GM23338 (cell line): ENCODE measurements around the gene ALDH1B1. TPM values are rescaled to one million over a fixed set of nuclear protein-coding genes. Genes with fewer than 3 reads are reported as not detected.

Experiments
- ATAC-seq: fragments of 200-7000 bp; cut with Tn5 transposase; 3 replicates; pipeline ENCODE4 v1.9.1; 2020
- DNase-seq: peaks from one replicate; pipeline ENCODE4 v3.0.0-alpha.2; 2015; ENCODE audit warnings: low spot score
- H2AFZ ChIP-seq: fragments of 200-600 bp; sonication (generic); 2 replicates; pipeline ENCODE4 v1.8.0; 2016; ENCODE audit warnings: antibody characterized with exemption, mild to moderate bottlenecking, moderate library complexity
- H3F3A ChIP-seq: fragments of 200-600 bp; sonication (generic); replicated peaks from 2 replicates; pipeline ENCODE4 v1.8.0; 2017; ENCODE audit warnings: antibody characterized with exemption, mixed run types, low read depth
- H3K27ac ChIP-seq: fragments of 200-600 bp; sonication (generic); 2 replicates; pipeline ENCODE4 v1.6.1; 2016; ENCODE audit warnings: low read depth
- H3K27me3 ChIP-seq: fragments of 200-600 bp; sonication (generic); 2 replicates; pipeline ENCODE4 v1.8.0; 2016; ENCODE audit warnings: mild to moderate bottlenecking, mixed run types, moderate library complexity; ENCODE audit not compliant: insufficient read depth
- H3K36me3 ChIP-seq: fragments of 200-600 bp; sonication (generic); 2 replicates; pipeline ENCODE4 v1.8.0; 2016; ENCODE audit warnings: mild to moderate bottlenecking; ENCODE audit not compliant: insufficient read depth
- H3K4me1 ChIP-seq: fragments of 200-600 bp; sonication (generic); 2 replicates; pipeline ENCODE4 v1.8.0; 2016; ENCODE audit warnings: mild to moderate bottlenecking, moderate library complexity; ENCODE audit not compliant: insufficient read depth
- H3K4me2 ChIP-seq: fragments of 200-600 bp; sonication (generic); 2 replicates; pipeline ENCODE4 v1.7.1; 2017; ENCODE audit warnings: mixed run types
- H3K4me3 ChIP-seq: fragments of 200-600 bp; sonication (generic); 2 replicates; pipeline ENCODE4 v1.6.1; 2016; ENCODE audit warnings: mixed run types
- H3K79me2 ChIP-seq: fragments of 200-600 bp; sonication (generic); replicated peaks from 2 replicates; pipeline ENCODE4 v1.8.0; 2017; ENCODE audit warnings: mild to moderate bottlenecking; ENCODE audit not compliant: insufficient read depth
- H3K9me2 ChIP-seq: fragments of 200-600 bp; sonication (generic); 2 replicates; pipeline ENCODE4 v1.8.0; 2017; ENCODE audit not compliant: insufficient read depth
- H4K20me1 ChIP-seq: fragments of 200-600 bp; sonication (generic); replicated peaks from 2 replicates; pipeline ENCODE4 v1.8.0; 2017; ENCODE audit warnings: mild to moderate bottlenecking; ENCODE audit not compliant: insufficient read depth
- H3K27ac Mint-ChIP-seq: 2 replicates; pipeline ENCODE4 v1.8.0; 2020; ENCODE audit warnings: inconsistent platforms, mild to moderate bottlenecking, moderate library complexity, mixed read lengths
- H3K27me3 Mint-ChIP-seq: 3 replicates; pipeline ENCODE4 v1.8.0; 2022; ENCODE audit warnings: low read depth, mild to moderate bottlenecking, moderate library complexity, mixed read lengths, inconsistent platforms; ENCODE audit not compliant: insufficient read depth, poor library complexity
- H3K36me3 Mint-ChIP-seq: 3 replicates; pipeline ENCODE4 v1.8.0; 2021; ENCODE audit warnings: low read depth, mild to moderate bottlenecking, inconsistent platforms, moderate library complexity, mixed read lengths
- H3K4me1 Mint-ChIP-seq: 3 replicates; pipeline ENCODE4 v1.8.0; 2020; ENCODE audit warnings: mild to moderate bottlenecking, inconsistent platforms, mixed read lengths
- H3K4me3 Mint-ChIP-seq: 3 replicates; pipeline ENCODE4 v1.8.0; 2021; ENCODE audit warnings: moderate library complexity, mild to moderate bottlenecking, inconsistent platforms, mixed read lengths
- H3K9me3 Mint-ChIP-seq: 3 replicates; pipeline ENCODE4 v1.8.0; 2020; ENCODE audit warnings: moderate library complexity, mild to moderate bottlenecking, inconsistent platforms, mixed read lengths
- CREB1 ChIP-seq: fragments of 250-450 bp; sonication (Bioruptor Pico); IDR thresholded peaks from 2 replicates; pipeline ENCODE4 v1.5.0; 2020; ENCODE audit warnings: low read depth, mild to moderate bottlenecking, moderate library complexity
- CTCF ChIP-seq, 2 experiments: fragments of 200-600 bp in 1 of 2; sonication (generic) in 1 of 2; conservative IDR thresholded peaks; 2 replicates each; pipeline versions ENCODE4 v1.5.1 to v1.6.1; 2016 to 2017; ENCODE audit warnings: antibody characterized with exemption in 2 of 2, low read depth in 2 of 2, mild to moderate bottlenecking in 2 of 2, moderate library complexity in 1 of 2
- ETS1 ChIP-seq: IDR thresholded peaks from 2 replicates; pipeline ENCODE4 v1.6.1; 2016; ENCODE audit warnings: antibody characterized with exemption
- EZH2 ChIP-seq: fragments of 200-600 bp; sonication (generic); IDR thresholded peaks from one replicate; pipeline ENCODE4 v1.8.0; 2017; ENCODE audit warnings: antibody characterized with exemption, mild to moderate bottlenecking, low read depth; ENCODE audit not compliant: unreplicated experiment
- EZH2phosphoT487 ChIP-seq: fragments of 200-600 bp; sonication (generic); IDR thresholded peaks from one replicate; pipeline ENCODE4 v1.8.1; 2018; ENCODE audit warnings: antibody characterized with exemption; ENCODE audit not compliant: unreplicated experiment
- NANOG ChIP-seq: IDR thresholded peaks from 2 replicates; pipeline ENCODE4 v1.6.1; 2016; ENCODE audit warnings: antibody characterized with exemption, borderline replicate concordance
- REST ChIP-seq: IDR thresholded peaks from one replicate; pipeline ENCODE4 v1.6.1; 2018; ENCODE audit warnings: antibody characterized with exemption; ENCODE audit not compliant: unreplicated experiment
- ZNF331 ChIP-seq: fragments of 250-450 bp; sonication (Bioruptor Pico); IDR thresholded peaks from 2 replicates; pipeline ENCODE4 v1.5.0; 2020; ENCODE audit warnings: low read depth, mild to moderate bottlenecking, moderate library complexity
- ZNF462 ChIP-seq: fragments of 250-450 bp; sonication (Bioruptor Pico); IDR thresholded peaks from 2 replicates; pipeline ENCODE4 v1.5.0; 2020; ENCODE audit warnings: mild to moderate bottlenecking, moderate library complexity
- polyA plus RNA-seq: library from polyadenylated mRNA; unstranded; fragments of >200 nt; fragmentation: Nextera tagmentation; extraction: Ambion mirVana; gene quantifications from 2 replicates; pipeline ENCODE4 v1.2.1, GENCODE V29; 2016
- total RNA-seq: library from RNA; depleted of rRNA; stranded (reverse); fragments of >200 nt; shearing (Covaris generic); gene quantifications from 2 replicates; pipeline ENCODE4 v1.2.3, GENCODE V29; 2014

ALDH1B1 gene
- total and polyA plus RNA-seq, 2 experiments from 2014 or later: 37.5 to 74.8 TPM

- no peak for TF ChIP-seq ZNF462 (CRISPR knock-in tag)
- TF ChIP-seq EZH2phosphoT487: no peak
- TF ChIP-seq NANOG: no peak
- no peak for TF ChIP-seq ETS1
These were observed 41.9 kb downstream of the ALDH1B1 start (continued) for GRCh38 chr9:38434365-38434764.

- Histone ChIP-seq H3K4me1 (peaks cover 7% of the 10 kb centered on the region; the same call in 1 of the 2 replicates), H3K27me3 (no peaks in the 10 kb centered on the region), H4K20me1 (no peaks in the 10 kb centered on the region), H3K36me3 (no peaks in the 10 kb centered on the region), H3K27ac (no peak overlapping the region), H3K9me2 (peaks cover 12% of the 10 kb centered on the region; the same call in 1 of the 2 replicates), H3K79me2 (no peaks in the 10 kb centered on the region), H3K4me3 (no peak overlapping the region), H2AFZ (no peak overlapping the region), H3K4me2 (no peak overlapping the region), H3F3A (no peaks in the 10 kb centered on the region)
- DNase-seq: no peak
- H3K36me3 Mint-ChIP-seq: no peaks in the 10 kb centered on the region
- no peak overlapping the region for H3K27ac Mint-ChIP-seq
- ATAC-seq: no peak
- no peak overlapping the region for H3K4me3 Mint-ChIP-seq
- H3K27me3 Mint-ChIP-seq: peaks cover 11% of the 10 kb centered on the region
- H3K4me1 Mint-ChIP-seq: peaks cover 13% of the 10 kb centered on the region; the same call in 2 of the 3 replicates
- no peaks in the 10 kb centered on the region; the same call in 2 of the 3 replicates for H3K9me3 Mint-ChIP-seq
- TF ChIP-seq CTCF (conservative IDR thresholded peaks at IDR 0.05; ENCODE audit: low read depth in 2 of 2) (no peak), ZNF331 (CRISPR knock-in tag) (no peak), REST (no peak), ETS1 (no peak), CREB1 (no peak), EZH2 (no peak), NANOG (no peak)
These were observed 42.4 kb downstream of the ALDH1B1 start for GRCh38 chr9:38434853-38435252.
